GM12865 (cell line): Measurements from ENCODE around the gene KLHDC7B.
A peak's percentile ranks its signal among the peaks of the same experiment; 100 is the strongest.

Source experiments
- DNase-seq: peaks from one replicate; pipeline ENCODE4 v3.0.0; 2010; ENCODE audit warnings: low read depth
- H3K4me3 ChIP-seq: 2 replicates; pipeline ENCODE4 v1.5.1; 2011; ENCODE audit warnings: mild to moderate bottlenecking, low read depth, low read length, control low read depth
- TF ChIP-seq, protein P1 (sequence below): IDR thresholded peaks from 2 replicates; pipeline ENCODE4 v1.5.1; 2011; ENCODE audit warnings: low read length, control low read depth, low read depth, inconsistent platforms; ENCODE audit not compliant: insufficient read depth; ENCODE audit errors: missing control alignments

Gene KLHDC7B

GRCh38 chr22:50535113-50535512 lies 10.6 kb upstream of the KLHDC7B start:
- peak; percentile 63 for DNase-seq
- peak overlapping the region; percentile 46 for H3K4me3 ChIP-seq
- TF ChIP-seq, protein P1, sequence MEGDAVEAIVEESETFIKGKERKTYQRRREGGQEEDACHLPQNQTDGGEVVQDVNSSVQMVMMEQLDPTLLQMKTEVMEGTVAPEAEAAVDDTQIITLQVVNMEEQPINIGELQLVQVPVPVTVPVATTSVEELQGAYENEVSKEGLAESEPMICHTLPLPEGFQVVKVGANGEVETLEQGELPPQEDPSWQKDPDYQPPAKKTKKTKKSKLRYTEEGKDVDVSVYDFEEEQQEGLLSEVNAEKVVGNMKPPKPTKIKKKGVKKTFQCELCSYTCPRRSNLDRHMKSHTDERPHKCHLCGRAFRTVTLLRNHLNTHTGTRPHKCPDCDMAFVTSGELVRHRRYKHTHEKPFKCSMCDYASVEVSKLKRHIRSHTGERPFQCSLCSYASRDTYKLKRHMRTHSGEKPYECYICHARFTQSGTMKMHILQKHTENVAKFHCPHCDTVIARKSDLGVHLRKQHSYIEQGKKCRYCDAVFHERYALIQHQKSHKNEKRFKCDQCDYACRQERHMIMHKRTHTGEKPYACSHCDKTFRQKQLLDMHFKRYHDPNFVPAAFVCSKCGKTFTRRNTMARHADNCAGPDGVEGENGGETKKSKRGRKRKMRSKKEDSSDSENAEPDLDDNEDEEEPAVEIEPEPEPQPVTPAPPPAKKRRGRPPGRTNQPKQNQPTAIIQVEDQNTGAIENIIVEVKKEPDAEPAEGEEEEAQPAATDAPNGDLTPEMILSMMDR, result no peak

DNA sequence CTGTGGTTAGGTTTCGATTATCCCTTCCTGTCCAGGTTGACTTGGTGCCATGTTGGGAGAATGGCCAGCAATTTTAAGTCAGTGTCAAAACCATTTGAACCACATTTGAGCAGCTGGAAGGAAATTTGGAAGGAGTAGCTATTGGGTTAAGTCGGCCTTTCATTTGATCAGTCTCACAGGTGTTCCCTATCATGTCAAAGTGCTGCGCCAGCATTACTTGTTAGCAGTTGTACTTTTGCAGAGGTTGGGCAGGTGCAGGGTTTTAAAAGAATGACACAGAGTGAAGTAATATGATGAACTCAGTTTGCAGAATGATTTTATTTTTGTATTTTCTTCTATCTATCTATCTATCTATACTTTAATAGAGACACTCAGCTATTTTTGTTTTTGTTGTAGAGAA lies 9.5 kb upstream of the KLHDC7B start:
- no peak for DNase-seq
- H3K4me3 ChIP-seq, result no peak overlapping the region
- TF ChIP-seq, protein P1, result no peak

DNA sequence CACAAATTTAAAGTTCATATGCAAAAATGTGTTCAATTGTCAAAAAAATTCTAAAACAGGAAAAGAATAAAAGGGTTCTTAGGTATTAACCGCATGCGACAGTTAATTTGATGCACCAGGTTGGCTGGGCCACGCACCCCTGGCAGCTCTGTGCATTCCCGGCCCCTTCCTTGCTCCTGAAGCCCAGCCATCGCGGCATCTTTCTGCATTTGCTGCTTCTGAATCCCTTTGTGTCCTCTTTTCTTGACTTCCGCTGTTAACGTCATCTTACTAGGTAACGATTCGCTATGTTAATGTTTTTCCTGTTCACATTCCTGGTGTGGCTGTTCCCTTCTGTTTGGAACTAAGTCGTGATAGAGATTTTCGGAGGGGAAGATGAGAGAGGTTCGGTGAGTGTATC lies 7.9 kb upstream of the KLHDC7B start:
- no peak for DNase-seq
- TF ChIP-seq, protein P1, result no peak
- no peak overlapping the region for H3K4me3 ChIP-seq

DNA sequence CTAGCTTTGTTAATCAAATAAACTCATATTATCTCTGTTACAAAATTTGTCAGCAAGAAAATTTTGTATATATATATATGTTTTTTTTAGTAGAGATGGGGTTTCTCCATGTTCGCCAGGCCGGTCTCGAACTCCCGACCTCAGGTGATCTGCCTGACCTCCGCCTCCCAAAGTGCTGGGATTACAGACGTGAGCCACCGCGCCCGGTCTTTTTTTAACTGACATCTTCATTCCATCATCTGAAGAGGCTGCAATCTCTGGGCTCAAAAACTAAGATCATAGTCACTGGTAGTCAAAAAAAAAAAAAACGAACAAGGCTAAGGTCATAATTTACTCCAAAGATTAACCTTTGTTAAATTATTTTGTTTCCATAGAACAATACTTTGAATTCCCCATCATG lies 5.3 kb upstream of the KLHDC7B start:
- TF ChIP-seq, protein P1, result no peak
- peak overlapping the region; percentile 60 for H3K4me3 ChIP-seq
- peak; percentile 45 for DNase-seq

DNA sequence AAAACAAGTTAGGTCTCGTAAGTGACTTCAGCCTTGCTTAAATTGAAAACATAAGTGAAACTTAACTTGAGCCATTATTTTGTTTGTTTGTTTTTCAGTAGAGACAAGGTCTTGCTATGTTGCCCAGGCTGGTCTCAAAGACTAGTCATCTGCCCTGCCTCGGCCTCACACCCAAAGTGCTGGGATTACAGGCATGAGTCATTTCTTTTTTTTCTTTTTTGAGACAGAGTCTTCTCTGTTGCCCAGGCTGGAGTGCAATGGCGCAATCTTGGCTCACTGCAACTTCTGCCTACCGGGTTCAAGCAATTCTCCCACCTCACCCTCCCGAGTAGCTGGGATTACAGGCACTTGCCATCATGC lies 4.1 kb upstream of the KLHDC7B start:
- peak; percentile 89 for DNase-seq
- H3K4me3 ChIP-seq, result peak overlapping the region; percentile 60

GRCh38 chr22:50542416-50542927 lies 3.2 kb upstream of the KLHDC7B start:
- DNase-seq, result peak; percentile 95
- peak overlapping the region; percentile 60 for H3K4me3 ChIP-seq
- TF ChIP-seq, protein P1, result peak; percentile 7

DNA sequence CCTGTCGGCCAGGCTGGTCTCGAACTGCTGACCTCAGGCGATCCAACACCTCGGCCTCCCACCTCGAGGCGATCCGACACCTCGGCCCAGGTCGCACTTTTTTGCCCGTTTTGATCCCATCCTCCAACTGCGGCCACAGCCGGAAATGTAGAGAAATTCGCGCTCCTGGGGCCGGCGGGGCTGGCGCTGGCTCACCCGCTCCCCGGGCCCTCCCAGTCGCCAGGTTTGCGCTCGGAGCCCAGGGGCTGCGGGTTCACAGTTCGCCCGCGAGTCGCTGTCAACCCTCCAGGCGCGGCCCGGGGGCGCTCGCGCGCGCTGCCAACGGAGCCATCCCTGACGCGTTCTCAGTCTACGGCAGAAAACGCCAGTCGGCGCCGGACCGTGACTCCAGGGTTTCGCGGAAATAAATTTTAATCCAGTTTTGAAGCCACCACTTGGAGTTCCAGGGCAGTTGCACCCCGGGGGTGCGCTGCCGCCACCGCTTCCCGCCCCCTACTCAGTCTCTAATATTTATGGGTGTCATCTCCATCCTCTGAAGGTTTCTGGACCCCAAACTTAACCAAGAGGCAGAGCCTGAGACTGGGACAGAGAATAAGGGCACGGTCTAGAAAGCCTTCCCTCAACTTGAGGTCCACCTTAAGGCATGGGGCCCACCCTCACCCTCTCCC lies 1.5 kb upstream of the KLHDC7B start:
- peak; percentile 83 for DNase-seq
- H3K4me3 ChIP-seq, result no peak overlapping the region
- TF ChIP-seq, protein P1, result peak; percentile 59
